Esophagus muscularis mucosa (tissue), 4 donors: ENCODE measurements around the gene ADGRG1.

ENCODE experiments used
- CTCF ChIP-seq, 3 experiments: fragments of 200-600 bp in 2 of 3; fragments of 450-650 bp in 1 of 3; sonication (generic) in 2 of 3; IDR thresholded peaks; one replicate each; pipeline ENCODE4 v1.5.1; 2017 to 2019; ENCODE audit warnings: antibody characterized with exemption in 3 of 3, mild to moderate bottlenecking in 2 of 3, moderate library complexity in 1 of 3
- EP300 ChIP-seq: sonication (generic); formaldehyde crosslinking; IDR thresholded peaks from one replicate; pipeline ENCODE4 v1.6.1; 2017; ENCODE audit warnings: antibody characterized with exemption
- POLR2AphosphoS5 ChIP-seq, 2 donors: sonication (generic); formaldehyde crosslinking; IDR thresholded peaks; one replicate each; pipeline ENCODE4 v1.6.1; 2017; ENCODE audit warnings: antibody characterized with exemption in 2 of 2

- no peak for TF ChIP-seq EP300
- TF ChIP-seq CTCF (IDR thresholded peaks at IDR 0.05), result no peak
- no peak for TF ChIP-seq POLR2AphosphoS5 (IDR thresholded peaks at IDR 0.05)
These were observed 47.5 kb downstream of the ADGRG1 start for GRCh38 chr16:57675741-57676551.
